H9 (cell line): Measurements from ENCODE around the gene MOB3A. TPM values are rescaled to one million over a fixed set of nuclear protein-coding genes. Genes with fewer than 3 reads are reported as not detected.
"Not testable (repeated sequence)": the region's sequence is repeated elsewhere in the genome, so short reads cannot be mapped to it uniquely, and the experiment has no call there.

Source experiments
- DNase-seq: peaks from one replicate; pipeline ENCODE4 v3.0.0-alpha.2; 2017
- H2AFZ ChIP-seq: one replicate; pipeline ENCODE4 v1.6.1; 2013; ENCODE audit warnings: mild to moderate bottlenecking, low read length, control low read depth, moderate library complexity
- H2AK5ac ChIP-seq: 2 replicates; pipeline ENCODE4 v1.6.1; 2013; ENCODE audit warnings: low read length, control low read depth, mixed read lengths; ENCODE audit not compliant: insufficient read length
- H2BK120ac ChIP-seq: one replicate; pipeline ENCODE4 v1.6.1; 2013; ENCODE audit warnings: low read depth, mild to moderate bottlenecking, low read length, control low read depth, inconsistent platforms; ENCODE audit not compliant: poor library complexity, severe bottlenecking
- H2BK12ac ChIP-seq: 2 replicates; pipeline ENCODE4 v1.6.1; 2013; ENCODE audit warnings: low read length, control low read depth, mixed read lengths, low read depth; ENCODE audit not compliant: insufficient read length
- H2BK15ac ChIP-seq: 2 replicates; pipeline ENCODE4 v1.6.1; 2013; ENCODE audit warnings: low read depth, low read length, control low read depth
- H2BK20ac ChIP-seq: one replicate; pipeline ENCODE4 v1.6.1; 2013; ENCODE audit warnings: low read depth, mild to moderate bottlenecking, low read length, control low read depth, inconsistent platforms; ENCODE audit not compliant: poor library complexity, severe bottlenecking
- H2BK5ac ChIP-seq: 2 replicates; pipeline ENCODE4 v1.6.1; 2013; ENCODE audit warnings: low read length, control low read depth, mixed read lengths; ENCODE audit not compliant: insufficient read length
- H3K14ac ChIP-seq: 2 replicates; pipeline ENCODE4 v1.6.1; 2013; ENCODE audit warnings: low read length, control low read depth; ENCODE audit not compliant: insufficient read depth
- H3K18ac ChIP-seq: 2 replicates; pipeline ENCODE4 v1.6.1; 2013; ENCODE audit warnings: low read depth, mild to moderate bottlenecking, mixed read lengths, low read length, control low read depth; ENCODE audit not compliant: insufficient read length
- H3K23ac ChIP-seq: 2 replicates; pipeline ENCODE4 v1.6.1; 2013; ENCODE audit warnings: low read length, control low read depth, mixed read lengths, low read depth; ENCODE audit not compliant: insufficient read length
- H3K23me2 ChIP-seq: 2 replicates; pipeline ENCODE4 v1.6.1; 2013; ENCODE audit warnings: low read depth, mild to moderate bottlenecking, mixed read lengths, low read length, control low read depth; ENCODE audit not compliant: insufficient read length, poor library complexity, severe bottlenecking
- H3K27ac ChIP-seq: 2 replicates; pipeline ENCODE4 v1.5.1; 2013; ENCODE audit warnings: low read length, control low read depth, mixed read lengths, low read depth; ENCODE audit not compliant: insufficient read length
- H3K27me3 ChIP-seq: 2 replicates; pipeline ENCODE4 v1.6.1; 2013; ENCODE audit warnings: low read length, control low read depth, inconsistent platforms; ENCODE audit not compliant: insufficient read depth
- H3K4ac ChIP-seq: 2 replicates; pipeline ENCODE4 v1.6.1; 2013; ENCODE audit warnings: low read depth, mild to moderate bottlenecking, control low read depth, inconsistent platforms, low read length, moderate library complexity
- H3K4me1 ChIP-seq: 2 replicates; pipeline ENCODE4 v1.6.1; 2013; ENCODE audit warnings: low read length, control low read depth, inconsistent platforms; ENCODE audit not compliant: insufficient read depth
- H3K4me2 ChIP-seq: 2 replicates; pipeline ENCODE4 v1.6.1; 2013; ENCODE audit warnings: low read length, control low read depth, mixed read lengths; ENCODE audit not compliant: insufficient read length, insufficient read depth
- H3K56ac ChIP-seq: 2 replicates; pipeline ENCODE4 v1.6.1; 2013; ENCODE audit warnings: low read depth, mild to moderate bottlenecking, mixed read lengths, low read length, control low read depth; ENCODE audit not compliant: insufficient read length
- H3K79me1 ChIP-seq: 2 replicates; pipeline ENCODE4 v1.6.1; 2013; ENCODE audit warnings: low read depth, mild to moderate bottlenecking, moderate library complexity, low read length, control low read depth, inconsistent platforms; ENCODE audit not compliant: insufficient read depth, poor library complexity, severe bottlenecking
- H3K79me2 ChIP-seq: 2 replicates; pipeline ENCODE4 v1.6.1; 2013; ENCODE audit warnings: low read length, control low read depth, inconsistent platforms; ENCODE audit not compliant: insufficient read depth
- H3K9ac ChIP-seq: 2 replicates; pipeline ENCODE4 v1.6.1; 2013; ENCODE audit warnings: low read length, control low read depth, mixed read lengths; ENCODE audit not compliant: insufficient read length; ENCODE audit errors: extremely low read depth
- H3K9me3 ChIP-seq: one replicate; pipeline ENCODE4 v1.6.1; 2013; ENCODE audit warnings: low read depth, low read length, inconsistent platforms; ENCODE audit not compliant: control insufficient read depth
- H3T11ph ChIP-seq: one replicate; pipeline ENCODE4 v1.6.1; 2013; ENCODE audit warnings: mild to moderate bottlenecking, low read length, control low read depth, inconsistent platforms
- H4K20me1 ChIP-seq: one replicate; pipeline ENCODE4 v1.6.1; 2013; ENCODE audit not compliant: control insufficient read depth, insufficient read length, insufficient read depth
- H4K5ac ChIP-seq: 2 replicates; pipeline ENCODE4 v1.6.1; 2013; ENCODE audit warnings: low read depth, mild to moderate bottlenecking, mixed read lengths, low read length, control low read depth; ENCODE audit not compliant: insufficient read length
- H4K8ac ChIP-seq: replicated peaks from 2 replicates; pipeline ENCODE4 v1.6.1; 2013; ENCODE audit warnings: low read length, control low read depth, mixed read lengths, low read depth; ENCODE audit not compliant: insufficient read length
- H4K91ac ChIP-seq: 2 replicates; pipeline ENCODE4 v1.6.1; 2013; ENCODE audit warnings: low read depth, mild to moderate bottlenecking, moderate library complexity, mixed read lengths, low read length, control low read depth; ENCODE audit not compliant: insufficient read length
- H3K27ac Mint-ChIP-seq, 3 experiments: 2 replicates in 2 of 3; 3 replicates in 1 of 3; pipeline ENCODE4 v1.8.0; 2020 to 2021; ENCODE audit warnings: mixed read lengths in 3 of 3, mild to moderate bottlenecking in 1 of 3, moderate library complexity in 1 of 3
- H3K27me3 Mint-ChIP-seq: 2 replicates; pipeline ENCODE4 v1.8.0; 2021; ENCODE audit warnings: low read depth, mild to moderate bottlenecking, moderate library complexity, mixed read lengths
- H3K36me3 Mint-ChIP-seq, 3 experiments: 2 replicates in 2 of 3; 3 replicates in 1 of 3; pipeline ENCODE4 v1.8.0; 2020 to 2021; ENCODE audit warnings: low read depth in 3 of 3, mixed read lengths in 3 of 3; ENCODE audit not compliant: insufficient read depth in 1 of 3
- H3K4me1 Mint-ChIP-seq, 2 experiments: 2 replicates each; pipeline ENCODE4 v1.8.0; 2020; ENCODE audit warnings: mixed read lengths in 2 of 2
- H3K4me3 Mint-ChIP-seq, 2 experiments: 2 replicates in 1 of 2; 3 replicates in 1 of 2; pipeline ENCODE4 v1.8.0; 2020 to 2021; ENCODE audit warnings: mild to moderate bottlenecking in 2 of 2, mixed read lengths in 2 of 2, moderate library complexity in 1 of 2
- H3K9me3 Mint-ChIP-seq, 2 experiments: 2 replicates in 1 of 2; 3 replicates in 1 of 2; pipeline ENCODE4 v1.8.0; 2020; ENCODE audit warnings: mild to moderate bottlenecking in 2 of 2, mixed read lengths in 2 of 2, moderate library complexity in 1 of 2
- WGBS: extraction: QIAGEN DNeasy Blood & Tissue Kit; methylation state at CpG from one replicate; pipeline ENCODE4 v1.1.7; 2013; ENCODE audit warnings: missing lambda C conversion rate, low lambda C conversion rate, mixed read lengths; ENCODE audit not compliant: insufficient read length; ENCODE audit errors: extremely low coverage; 5-methylcytosine and 5-hydroxymethylcytosine counted together
- total RNA-seq: library from RNA; stranded (reverse); gene quantifications from 2 replicates; pipeline ENCODE4 v1.2.1, GENCODE V29; 2021
- TF ChIP-seq, protein P1 (sequence below): fragments of 200-600 bp; sonication (generic); conservative IDR thresholded peaks from 3 replicates; pipeline ENCODE4 v1.8.0; 2021; ENCODE audit warnings: antibody characterized with exemption, mild to moderate bottlenecking

Gene MOB3A
- total RNA-seq, 1 experiment from 2014 or later: 11.5 TPM

DNA sequence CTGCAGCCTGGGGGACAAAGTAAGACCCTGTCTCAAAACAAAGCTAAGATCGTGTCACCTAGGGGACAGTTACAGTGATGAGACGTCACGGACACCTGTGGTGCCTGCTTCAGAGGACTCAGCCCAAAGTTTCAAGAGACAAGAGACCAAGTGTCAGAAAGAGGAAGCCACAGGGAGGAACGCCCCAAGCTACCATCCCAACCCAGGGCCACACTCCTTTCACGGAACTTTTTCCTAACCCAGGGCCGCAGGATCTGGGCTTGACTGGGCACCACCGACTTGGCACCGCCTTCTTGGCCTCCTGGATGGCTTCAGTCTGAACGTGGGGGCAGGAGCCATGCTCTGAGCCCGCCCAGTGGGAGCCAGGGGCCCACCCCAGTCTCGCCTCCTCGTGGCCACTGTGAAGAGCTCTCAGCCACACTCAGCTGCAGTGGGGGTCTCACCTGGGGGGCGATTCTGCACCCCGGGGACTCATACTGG is 8.5 kb downstream of the MOB3A start:
- H3T11ph ChIP-seq: no peak overlapping the region
- no peak for DNase-seq
- H3K14ac ChIP-seq: no peak overlapping the region
- no peaks in the 10 kb centered on the region; the same call in 1 of the 2 replicates for H3K27me3 Mint-ChIP-seq
- peaks cover 0 to 3% (median 0%) of the 10 kb centered on the region in 3 experiments; a peak in 2 of 7 replicates for H3K36me3 Mint-ChIP-seq
- no CpG with 5 or more reads among the region's 14 CpGs for WGBS
- no peaks in the 10 kb centered on the region for H3K23me2 ChIP-seq
- no peak overlapping the region for H3K18ac ChIP-seq
- H3K79me2 ChIP-seq: no peaks in the 10 kb centered on the region
- H4K5ac ChIP-seq: no peak overlapping the region
- H2AK5ac ChIP-seq: no peak overlapping the region
- no peak overlapping the region for H3K4ac ChIP-seq
- H3K56ac ChIP-seq: no peak overlapping the region
- no peak overlapping the region for H2AFZ ChIP-seq
- H3K23ac ChIP-seq: no peak overlapping the region
- H4K20me1 ChIP-seq: no peaks in the 10 kb centered on the region
- H3K9ac ChIP-seq: no peak overlapping the region
- no peak overlapping the region for H4K91ac ChIP-seq
- no peak overlapping the region for H2BK12ac ChIP-seq
- TF ChIP-seq, protein P1, sequence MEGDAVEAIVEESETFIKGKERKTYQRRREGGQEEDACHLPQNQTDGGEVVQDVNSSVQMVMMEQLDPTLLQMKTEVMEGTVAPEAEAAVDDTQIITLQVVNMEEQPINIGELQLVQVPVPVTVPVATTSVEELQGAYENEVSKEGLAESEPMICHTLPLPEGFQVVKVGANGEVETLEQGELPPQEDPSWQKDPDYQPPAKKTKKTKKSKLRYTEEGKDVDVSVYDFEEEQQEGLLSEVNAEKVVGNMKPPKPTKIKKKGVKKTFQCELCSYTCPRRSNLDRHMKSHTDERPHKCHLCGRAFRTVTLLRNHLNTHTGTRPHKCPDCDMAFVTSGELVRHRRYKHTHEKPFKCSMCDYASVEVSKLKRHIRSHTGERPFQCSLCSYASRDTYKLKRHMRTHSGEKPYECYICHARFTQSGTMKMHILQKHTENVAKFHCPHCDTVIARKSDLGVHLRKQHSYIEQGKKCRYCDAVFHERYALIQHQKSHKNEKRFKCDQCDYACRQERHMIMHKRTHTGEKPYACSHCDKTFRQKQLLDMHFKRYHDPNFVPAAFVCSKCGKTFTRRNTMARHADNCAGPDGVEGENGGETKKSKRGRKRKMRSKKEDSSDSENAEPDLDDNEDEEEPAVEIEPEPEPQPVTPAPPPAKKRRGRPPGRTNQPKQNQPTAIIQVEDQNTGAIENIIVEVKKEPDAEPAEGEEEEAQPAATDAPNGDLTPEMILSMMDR: no peak
- no peak overlapping the region for H2BK20ac ChIP-seq
- H3K79me1 ChIP-seq: no peaks in the 10 kb centered on the region
- H3K27me3 ChIP-seq: no peaks in the 10 kb centered on the region
- no peak overlapping the region for H3K27ac ChIP-seq
- no peak overlapping the region for H2BK15ac ChIP-seq
- H3K9me3 ChIP-seq: no peaks in the 10 kb centered on the region
- no peak overlapping the region for H3K4me3 Mint-ChIP-seq
- H2BK120ac ChIP-seq: no peak overlapping the region
- H3K4me2 ChIP-seq: no peak overlapping the region
- no peaks in the 10 kb centered on the region for H3K4me1 ChIP-seq
- no peak overlapping the region for H4K8ac ChIP-seq
- H3K9me3 Mint-ChIP-seq: no peaks in the 10 kb centered on the region
- H3K27ac Mint-ChIP-seq: no peak overlapping the region
- H2BK5ac ChIP-seq: no peak overlapping the region
- peaks cover 20 to 23% of the 10 kb centered on the region in 2 experiments for H3K4me1 Mint-ChIP-seq

DNA sequence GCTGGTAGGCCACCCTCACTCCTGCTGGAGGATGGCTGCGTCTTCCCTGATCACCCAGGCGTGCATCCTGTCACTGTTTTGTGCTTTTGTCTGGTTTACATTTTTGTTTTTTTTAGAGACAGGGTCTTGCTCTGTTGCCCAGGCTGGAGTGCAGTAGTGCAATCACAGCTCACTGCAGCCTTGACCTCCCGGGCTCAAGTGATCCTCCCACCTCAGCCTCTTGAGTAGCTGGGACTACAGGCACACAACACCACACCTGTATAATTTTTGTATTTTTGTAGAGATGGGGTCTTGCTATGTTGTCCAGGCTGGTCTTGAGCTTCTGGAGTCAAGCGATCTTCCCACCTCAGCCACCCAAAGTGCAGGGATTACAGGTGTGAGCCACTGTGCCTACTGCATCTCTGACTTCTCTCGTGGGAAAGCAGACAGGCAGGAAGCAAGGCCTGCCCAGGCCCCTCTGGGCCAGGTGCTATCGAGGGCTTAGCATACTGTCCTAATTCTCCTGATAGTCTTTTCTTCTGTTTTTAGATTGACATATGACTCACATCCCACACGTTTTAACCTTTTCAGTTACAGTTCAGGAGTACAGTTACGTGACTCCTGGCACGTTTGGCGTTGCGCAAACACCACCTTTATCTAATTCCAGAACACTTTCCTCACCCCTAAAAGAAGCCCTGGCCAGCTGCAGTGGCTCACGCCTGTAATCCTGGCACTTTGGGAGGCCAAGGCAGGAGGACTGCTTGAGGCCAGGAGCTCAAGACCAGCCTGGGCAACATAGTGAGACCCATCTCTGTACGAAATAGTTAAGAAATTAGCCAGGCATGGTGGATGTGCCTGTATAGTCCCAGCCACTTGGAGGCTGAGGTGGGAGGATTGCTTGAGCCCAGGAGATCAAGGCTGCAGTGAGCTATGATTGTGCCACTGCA is 9.2 kb downstream of the MOB3A start:
- not testable (repeated sequence) for H3K9ac ChIP-seq, H2BK12ac ChIP-seq, H4K91ac ChIP-seq, H3K18ac ChIP-seq, H3K27me3 Mint-ChIP-seq, H3T11ph ChIP-seq, H3K23ac ChIP-seq, H2BK120ac ChIP-seq, H3K56ac ChIP-seq, H3K4me3 Mint-ChIP-seq, H3K79me1 ChIP-seq, H4K20me1 ChIP-seq, H4K5ac ChIP-seq, H4K8ac ChIP-seq, H3K36me3 Mint-ChIP-seq, H3K27me3 ChIP-seq, H3K4me2 ChIP-seq, H3K4ac ChIP-seq, H3K9me3 Mint-ChIP-seq, H2BK15ac ChIP-seq, H3K9me3 ChIP-seq, H3K79me2 ChIP-seq, H3K27ac ChIP-seq, H3K14ac ChIP-seq, H2AFZ ChIP-seq, H3K4me1 ChIP-seq, H2AK5ac ChIP-seq, H2BK20ac ChIP-seq, DNase-seq, H3K23me2 ChIP-seq, H2BK5ac ChIP-seq
- Mint-ChIP-seq H3K4me1 (peaks cover 20 to 23% of the 10 kb centered on the region in 2 experiments), H3K27ac (peak overlapping the region in 1 of 3 experiments; percentile 65; a peak in 3 of 7 replicates)
- WGBS: no CpG with 5 or more reads among the region's 13 CpGs
